Skeletal muscle cell (primary cell): ENCODE results near the gene FSD1L.

ENCODE experiments used
- DNase-seq: peaks from one replicate; pipeline ENCODE4 v3.0.0-alpha.2; 2010; ENCODE audit warnings: low read depth
- H3K4me3 ChIP-seq: 2 replicates; pipeline ENCODE4 v1.5.1; 2011; ENCODE audit warnings: low read depth, mild to moderate bottlenecking, control low read depth, low read length, moderate library complexity

The FSD1L gene

GRCh38 chr9:105447814-105448812 lies at the start of gene FSD1L:
Gene FSD1L, plus strand, starts transcription at chr9:105448034. Its CDS starts 187 bp downstream, at chr9:105448221.
- peak within 1 kb of the TSS; percentile 73 for H3K4me3 ChIP-seq
- DNase-seq = peak; percentile 77

- H3K4me3 ChIP-seq = no peak overlapping the region
Measured at GRCh38 chr9:105399117-105399516, 48.7 kb upstream of the FSD1L start.

GRCh38 chr9:105401651-105402050 lies 46.2 kb upstream of the FSD1L start:
- no peak overlapping the region for H3K4me3 ChIP-seq
- DNase-seq = peak; percentile 35

More at GRCh38 chr9:105399117-105399516, 48.7 kb upstream of the FSD1L start:
- DNase-seq = no peak

GRCh38 chr9:105403552-105404248 lies 44.1 kb upstream of the FSD1L start:
- DNase-seq = no peak
- H3K4me3 ChIP-seq = no peak overlapping the region

- H3K4me3 ChIP-seq = no peak overlapping the region
- peak; percentile 12 for DNase-seq
Measured at GRCh38 chr9:105405514-105406131, 42.2 kb upstream of the FSD1L start.

GRCh38 chr9:105406369-105406768 lies 41.5 kb upstream of the FSD1L start:
- no peak overlapping the region for H3K4me3 ChIP-seq
- no peak for DNase-seq

- no peak overlapping the region for H3K4me3 ChIP-seq
- peak; percentile 24 for DNase-seq
Measured at GRCh38 chr9:105413525-105413924, 34.3 kb upstream of the FSD1L start.

GRCh38 chr9:105414947-105415661 lies 32.7 kb upstream of the FSD1L start:
- H3K4me3 ChIP-seq = no peak overlapping the region
- no peak for DNase-seq

GRCh38 chr9:105415662-105415980 lies 32.2 kb upstream of the FSD1L start:
- no peak overlapping the region for H3K4me3 ChIP-seq
- DNase-seq = no peak

- no peak for DNase-seq
Measured at GRCh38 chr9:105416840-105417239, 31.0 kb upstream of the FSD1L start.

GRCh38 chr9:105418588-105419500 lies 29.0 kb upstream of the FSD1L start:
- H3K4me3 ChIP-seq = no peak overlapping the region
- DNase-seq = no peak

More at GRCh38 chr9:105416840-105417239, 31.0 kb upstream of the FSD1L start:
- H3K4me3 ChIP-seq = no peak overlapping the region

GRCh38 chr9:105419816-105420597 lies 27.8 kb upstream of the FSD1L start:
- DNase-seq = no peak
- no peak overlapping the region for H3K4me3 ChIP-seq

GRCh38 chr9:105421154-105421553 lies 26.7 kb upstream of the FSD1L start:
- no peak for DNase-seq
- no peak overlapping the region for H3K4me3 ChIP-seq

- no peak overlapping the region for H3K4me3 ChIP-seq
- DNase-seq = no peak
Measured at GRCh38 chr9:105421864-105422263, 26.0 kb upstream of the FSD1L start.

- no peak for DNase-seq
- no peak overlapping the region for H3K4me3 ChIP-seq
Measured at GRCh38 chr9:105425816-105426433, 21.9 kb upstream of the FSD1L start.

- H3K4me3 ChIP-seq = no peak overlapping the region
- no peak for DNase-seq
Measured at GRCh38 chr9:105426657-105427056, 21.2 kb upstream of the FSD1L start.
